Right kidney (tissue), 9 donors: ENCODE data around the gene ADCY7.
A peak's percentile ranks its signal among the peaks of the same experiment; 100 is the strongest.
"Not testable (repeated sequence)": the region's sequence is repeated elsewhere in the genome, so short reads cannot be mapped to it uniquely, and the experiment has no call there.

Experiments used
- DNase-seq: peaks from one replicate; pipeline ENCODE4 v3.0.0-alpha.2; 2016
- long read RNA-seq, 8 donors: transcript quantifications; one replicate each; lab custom pipeline, GENCODE V29; 2026

ADCY7 gene
- long read RNA-seq, donor 1, partial matches to known transcripts = 0 of 1 reads
- long read RNA-seq, donor 1, other reads (novel, unspliced or antisense) = 0 of 1 reads
- long read RNA-seq, donor 2, partial matches to known transcripts = 104 of 104 reads
- long read RNA-seq, donor 2, other reads (novel, unspliced or antisense) = 0 of 104 reads
- long read RNA-seq, donor 3, partial matches to known transcripts = 70 of 70 reads
- long read RNA-seq, donor 3, other reads (novel, unspliced or antisense) = 0 of 70 reads
- long read RNA-seq, donor 4, partial matches to known transcripts = 122 of 122 reads
- long read RNA-seq, donor 4, other reads (novel, unspliced or antisense) = 0 of 122 reads
- long read RNA-seq, donor 5, partial matches to known transcripts = 122 of 177 reads
- long read RNA-seq, donor 5, other reads (novel, unspliced or antisense) = 55 of 177 reads
- long read RNA-seq, donor 6, partial matches to known transcripts = 140 of 140 reads
- long read RNA-seq, donor 6, other reads (novel, unspliced or antisense) = 0 of 140 reads
- long read RNA-seq, donor 7 = 0 reads
- long read RNA-seq, donor 8, partial matches to known transcripts = 144 of 154 reads
- long read RNA-seq, donor 8, other reads (novel, unspliced or antisense) = 9 of 154 reads

DNA sequence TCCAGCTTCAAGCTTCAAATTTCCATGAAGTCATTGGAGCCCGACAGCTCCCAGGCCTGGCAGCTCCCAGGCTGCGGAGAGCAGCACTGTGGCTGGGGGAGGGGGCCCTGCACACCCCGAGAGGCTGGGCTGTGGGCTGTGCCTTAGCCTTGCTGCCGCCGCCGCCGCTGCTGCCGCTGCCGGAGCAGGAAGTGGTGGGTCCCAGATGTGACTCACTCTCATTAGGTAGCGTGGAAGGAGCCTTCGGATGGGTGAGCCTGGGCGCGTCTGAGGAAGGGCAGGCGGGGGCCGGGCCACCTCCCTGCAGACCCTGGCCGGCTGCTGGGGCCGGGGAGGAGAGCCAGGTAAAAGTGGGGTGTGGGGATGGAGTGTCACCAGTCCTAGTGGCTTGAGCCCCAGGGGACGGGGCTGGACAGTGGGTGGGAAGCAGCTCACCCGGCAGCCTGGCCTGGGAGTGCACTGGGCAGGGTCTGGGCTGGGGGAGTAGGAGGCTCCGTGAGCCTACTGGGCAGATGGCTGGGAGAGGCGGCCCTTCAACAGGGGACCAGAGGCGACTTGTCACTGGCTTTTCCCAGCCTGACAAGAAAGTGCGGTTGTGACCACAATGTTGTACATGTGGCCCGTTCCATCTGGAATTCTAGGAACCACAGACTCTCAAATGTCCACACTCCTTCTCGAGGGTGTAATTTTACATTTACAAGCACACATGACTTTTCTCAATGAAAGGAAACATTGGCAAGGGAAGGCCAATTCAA lies at the start of gene ADCY7:
Gene ADCY7 (plus strand): TSS at position 215 of the 755 bp plus-strand sequence. CDS start 21,629 bp downstream, outside the sequence.
- peak; percentile 62 for DNase-seq

DNA sequence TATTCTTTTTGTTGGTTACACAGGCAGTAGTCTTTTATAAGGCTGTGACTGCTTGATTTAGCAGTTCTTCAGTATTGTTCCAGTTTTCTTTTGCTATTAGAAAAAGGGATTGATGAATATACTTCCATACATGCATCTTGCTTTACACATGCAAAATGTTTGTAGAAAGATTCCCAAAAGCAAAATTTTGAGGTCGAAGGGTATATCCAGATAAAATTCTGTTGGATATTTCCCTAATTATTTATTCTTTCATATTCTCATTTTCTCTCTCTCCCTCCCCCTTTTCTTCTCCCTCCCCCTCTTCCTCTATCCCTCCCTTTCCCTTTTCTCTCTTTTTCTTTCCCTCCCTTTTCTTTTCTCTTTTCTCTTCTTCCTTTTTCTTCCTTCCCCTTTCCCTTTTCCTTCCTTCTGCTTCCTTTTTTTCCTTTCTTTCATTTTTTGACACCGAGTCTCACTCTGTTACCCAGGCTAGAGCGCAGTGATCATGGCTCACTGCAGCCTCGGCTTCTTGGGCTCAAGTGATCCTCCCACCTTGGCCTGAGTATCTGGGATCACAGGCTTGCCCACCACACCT lies 46.9 kb upstream of the ADCY7 start:
- DNase-seq = no peak

DNA sequence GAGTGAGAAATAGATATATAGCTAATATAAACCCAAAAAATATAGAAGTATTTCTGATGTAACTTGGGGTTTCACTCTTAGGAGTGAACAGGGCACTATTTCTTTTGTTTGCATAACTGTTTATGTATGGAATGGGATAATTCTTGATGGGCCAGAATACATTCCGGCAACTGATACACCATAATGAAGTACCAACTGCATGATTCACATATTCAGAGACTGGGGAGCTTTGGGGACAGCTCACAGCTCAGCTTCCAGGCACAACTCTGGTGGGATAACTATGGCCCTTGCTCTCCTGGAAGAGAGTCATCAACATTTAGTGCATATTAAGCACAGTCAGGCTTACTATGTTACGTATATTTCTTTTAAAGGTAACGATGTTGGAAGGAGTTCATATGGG lies 42.1 kb upstream of the ADCY7 start:
- no peak for DNase-seq

GRCh38 chr16:50227120-50227519 lies 39.2 kb upstream of the ADCY7 start:
- no peak for DNase-seq

DNA sequence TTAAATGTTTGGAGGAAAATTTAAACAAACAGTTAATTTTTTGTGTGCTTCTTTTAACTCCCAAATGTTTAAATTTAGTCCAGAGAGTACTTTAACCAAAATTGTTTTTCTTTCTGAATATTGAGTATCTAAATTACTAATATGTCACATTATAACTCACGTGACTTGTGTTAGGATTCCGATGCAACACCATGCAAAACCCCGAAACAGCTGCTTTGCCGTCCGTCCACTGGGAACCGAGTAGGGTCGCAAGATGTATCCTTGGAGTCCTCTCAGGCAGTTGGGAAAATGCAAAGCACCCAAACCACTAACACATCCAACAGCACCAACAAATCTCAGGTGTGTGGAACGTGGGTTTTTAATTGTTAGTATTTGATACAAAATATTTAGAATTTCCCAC lies 38.7 kb upstream of the ADCY7 start:
- DNase-seq = no peak

- no peak for DNase-seq
Measured at GRCh38 chr16:50228364-50228868, 37.9 kb upstream of the ADCY7 start.

DNA sequence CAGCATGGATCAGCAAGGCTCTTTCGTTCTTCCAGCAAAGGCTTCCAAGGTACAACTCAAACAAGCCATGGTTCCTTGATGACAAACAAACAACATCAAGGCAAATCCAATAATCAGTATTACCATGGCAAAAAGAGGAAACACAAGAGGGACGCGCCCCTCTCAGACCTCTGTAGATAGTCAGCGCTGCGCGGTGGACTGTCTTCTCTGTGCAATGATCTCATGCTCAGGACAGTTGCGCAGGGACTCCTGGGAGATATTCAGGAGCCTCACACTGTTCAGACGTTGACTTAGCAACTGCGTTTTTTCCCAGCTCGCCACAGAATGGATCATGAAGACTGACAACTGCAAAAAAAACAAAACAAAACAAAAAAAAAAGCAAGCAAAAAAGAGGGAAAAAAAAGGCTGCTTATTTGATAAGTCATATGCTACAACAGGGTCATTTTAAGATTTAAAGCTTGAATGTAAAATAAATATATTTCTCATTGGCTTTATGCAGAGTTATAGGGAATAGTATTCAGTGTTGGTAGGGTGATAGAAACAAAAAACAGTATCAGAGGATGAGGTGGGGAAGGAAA lies 37.1 kb upstream of the ADCY7 start:
- DNase-seq = no peak

DNA sequence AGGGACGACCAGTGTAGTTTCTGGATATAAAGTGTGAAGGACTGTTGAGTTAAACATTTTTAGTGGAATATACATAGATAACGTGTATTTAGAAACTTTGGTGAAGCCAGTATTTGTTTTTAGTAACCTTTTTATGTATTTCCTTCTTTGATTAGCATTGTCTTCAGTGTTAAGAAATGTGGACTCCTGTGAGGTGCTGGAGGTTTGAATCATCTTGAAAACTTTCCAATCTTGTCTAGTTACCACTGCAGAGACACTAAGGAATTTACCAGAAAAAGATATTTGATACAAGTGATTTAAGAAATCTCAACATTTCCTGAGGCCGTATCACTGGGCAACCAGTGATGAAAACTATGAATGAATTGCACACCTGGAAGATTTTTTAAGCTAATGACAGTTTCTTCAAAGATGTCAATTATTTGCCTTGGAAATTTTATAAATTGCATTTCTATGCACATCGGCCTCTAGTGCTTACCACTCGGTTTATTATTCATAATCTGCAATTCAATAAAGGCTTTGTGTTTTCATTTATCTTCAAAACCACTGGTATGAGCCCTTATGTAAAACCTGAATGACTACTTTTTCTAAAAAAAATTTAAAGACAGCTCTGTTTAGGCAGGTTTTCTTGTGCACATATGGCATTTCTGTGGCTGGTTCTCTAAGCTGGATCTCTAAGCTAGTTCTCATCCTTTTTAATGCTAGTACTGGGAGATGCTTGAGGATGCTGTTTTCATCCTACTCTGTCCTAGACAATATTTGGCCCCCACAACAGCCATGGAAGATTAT lies 31.4 kb upstream of the ADCY7 start:
- no peak for DNase-seq

GRCh38 chr16:50235581-50235980 lies 30.8 kb upstream of the ADCY7 start:
- DNase-seq = no peak

DNA sequence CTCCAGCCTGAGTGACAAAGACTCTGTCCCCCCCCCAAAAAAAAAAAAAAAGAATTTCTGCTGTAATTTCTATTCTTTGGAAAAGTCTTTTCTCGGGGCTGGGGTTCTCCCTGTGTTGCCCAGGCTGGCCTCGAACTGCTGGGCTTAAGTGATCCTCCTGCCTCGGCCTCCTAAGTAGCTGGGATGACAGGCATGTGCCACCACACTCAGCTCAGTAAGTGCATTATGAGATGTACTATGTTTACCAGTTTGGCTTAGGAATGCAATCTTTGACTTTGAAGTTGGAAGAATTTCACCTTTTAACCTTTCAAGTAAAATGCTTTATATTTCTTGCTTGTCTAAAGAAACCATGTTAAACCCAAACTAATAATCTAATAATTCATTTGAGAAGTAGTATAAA lies 28.0 kb upstream of the ADCY7 start:
- DNase-seq = no peak

GRCh38 chr16:50238868-50239301 lies 27.5 kb upstream of the ADCY7 start:
- no peak for DNase-seq

- DNase-seq = not testable (repeated sequence)
Measured at GRCh38 chr16:50243024-50243423, 23.3 kb upstream of the ADCY7 start.

DNA sequence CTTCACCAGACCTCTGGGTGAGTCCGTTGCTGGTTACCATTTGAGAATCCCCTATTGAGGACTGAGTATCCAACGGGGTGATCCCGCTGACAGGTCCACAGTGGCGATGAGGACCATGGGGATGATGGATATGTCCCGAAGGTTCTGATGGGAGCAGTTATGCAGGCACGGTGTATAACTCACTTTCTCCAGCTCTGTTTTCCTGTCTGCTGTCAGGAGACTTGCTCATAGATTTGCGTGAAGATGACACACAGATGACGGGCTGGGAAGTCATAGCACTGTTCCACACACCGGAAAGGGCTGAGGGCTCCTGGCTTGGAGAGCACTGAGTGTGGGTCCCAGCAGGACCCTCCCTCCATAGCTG lies 22.2 kb upstream of the ADCY7 start:
- no peak for DNase-seq

GRCh38 chr16:50244504-50245416 lies 21.6 kb upstream of the ADCY7 start:
- peak; percentile 39 for DNase-seq

GRCh38 chr16:50245417-50246298 lies 20.7 kb upstream of the ADCY7 start:
- DNase-seq = peak; percentile 63

GRCh38 chr16:50246299-50247122 lies 19.8 kb upstream of the ADCY7 start:
- DNase-seq = peak; percentile 74

- no peak for DNase-seq
Measured at GRCh38 chr16:50247123-50247905, 19.0 kb upstream of the ADCY7 start.
